ENCODE data around the gene SLC26A8.
A peak's percentile ranks its signal among the peaks of the same experiment; 100 is the strongest.
"Not testable (repeated sequence)": the region's sequence is repeated elsewhere in the genome, so short reads cannot be mapped to it uniquely, and the experiment has no call there.

The SLC26A8 gene

DNA sequence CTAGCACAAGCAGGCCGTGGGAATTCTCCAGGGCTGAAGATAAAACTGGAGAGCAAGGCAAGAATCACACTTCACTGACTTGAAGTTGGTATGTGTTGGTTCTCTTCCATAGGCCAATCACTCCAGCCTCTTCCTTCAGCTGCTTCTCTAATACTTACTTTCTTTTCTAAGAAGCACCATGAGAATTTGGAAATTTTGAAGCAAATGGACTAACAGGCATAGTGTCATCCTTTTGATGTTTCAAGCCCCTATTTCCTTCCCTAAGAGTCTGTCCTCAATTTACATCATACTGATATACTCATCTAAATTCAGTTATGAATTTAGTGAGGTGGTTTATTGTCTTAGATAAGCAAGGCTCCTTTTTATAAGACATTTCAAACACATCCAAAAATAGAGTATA, 24.0 kb downstream of the SLC26A8 start:
- no peak for DNase-seq

DNA sequence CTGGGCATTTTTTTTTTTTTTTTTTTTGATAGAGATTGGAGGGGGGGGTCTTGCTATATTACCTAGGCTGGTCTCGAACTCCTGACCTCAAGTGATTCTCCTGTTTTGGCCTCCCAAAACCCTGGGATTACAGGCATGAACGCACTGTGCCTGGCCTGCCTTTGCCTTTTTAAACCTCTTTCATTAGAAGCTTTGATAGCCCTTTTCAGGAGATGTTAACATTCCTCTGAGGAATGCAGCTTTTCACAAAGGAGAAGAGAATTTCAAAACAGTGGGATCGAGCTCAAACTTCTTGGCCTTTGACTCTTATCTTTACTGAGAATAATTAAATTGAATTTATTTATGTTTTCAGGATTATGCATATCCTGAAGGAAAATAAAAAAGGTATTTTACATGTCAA, 31.3 kb downstream of the SLC26A8 start:
- no peak for DNase-seq

DNA sequence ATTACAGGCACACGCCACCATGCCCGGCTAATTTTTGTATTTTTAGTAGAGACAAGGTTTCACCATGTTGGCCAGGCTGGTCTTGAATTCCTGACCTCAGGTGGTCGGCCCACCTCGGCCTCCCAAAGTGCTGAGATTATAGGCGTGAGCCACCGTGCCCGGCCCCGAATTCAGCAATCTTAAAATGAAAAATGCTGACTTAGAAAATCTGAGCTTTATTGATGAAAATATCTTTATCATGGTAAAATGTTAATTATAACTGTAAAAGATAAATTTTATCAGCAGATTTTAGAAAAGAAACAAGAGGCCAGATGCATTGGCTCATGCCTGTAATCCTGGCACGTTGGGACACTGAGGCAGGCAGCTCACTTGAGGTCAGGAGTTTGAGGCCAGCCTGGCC, 36.4 kb downstream of the SLC26A8 start:
- DNase-seq = not testable (repeated sequence)

DNA sequence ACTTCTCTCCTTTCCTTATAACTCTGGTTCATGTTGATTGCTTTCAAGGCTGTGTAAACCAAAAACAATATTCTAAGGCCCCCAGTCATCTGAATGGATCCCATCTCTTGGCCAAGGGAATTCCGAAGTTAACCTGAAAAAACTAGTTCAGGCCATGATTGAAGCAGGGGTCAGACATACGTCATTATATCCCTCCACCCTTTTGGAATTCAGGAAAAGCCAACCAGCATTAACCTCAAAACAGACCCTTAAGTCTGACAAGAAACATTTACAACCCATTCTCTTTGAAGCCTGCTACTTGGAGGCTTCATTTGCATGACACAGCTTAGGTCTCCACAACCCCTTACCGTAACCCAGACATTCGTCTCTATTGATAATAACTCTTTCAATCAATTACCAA, 39.7 kb downstream of the SLC26A8 start:
- DNase-seq = no peak

DNA sequence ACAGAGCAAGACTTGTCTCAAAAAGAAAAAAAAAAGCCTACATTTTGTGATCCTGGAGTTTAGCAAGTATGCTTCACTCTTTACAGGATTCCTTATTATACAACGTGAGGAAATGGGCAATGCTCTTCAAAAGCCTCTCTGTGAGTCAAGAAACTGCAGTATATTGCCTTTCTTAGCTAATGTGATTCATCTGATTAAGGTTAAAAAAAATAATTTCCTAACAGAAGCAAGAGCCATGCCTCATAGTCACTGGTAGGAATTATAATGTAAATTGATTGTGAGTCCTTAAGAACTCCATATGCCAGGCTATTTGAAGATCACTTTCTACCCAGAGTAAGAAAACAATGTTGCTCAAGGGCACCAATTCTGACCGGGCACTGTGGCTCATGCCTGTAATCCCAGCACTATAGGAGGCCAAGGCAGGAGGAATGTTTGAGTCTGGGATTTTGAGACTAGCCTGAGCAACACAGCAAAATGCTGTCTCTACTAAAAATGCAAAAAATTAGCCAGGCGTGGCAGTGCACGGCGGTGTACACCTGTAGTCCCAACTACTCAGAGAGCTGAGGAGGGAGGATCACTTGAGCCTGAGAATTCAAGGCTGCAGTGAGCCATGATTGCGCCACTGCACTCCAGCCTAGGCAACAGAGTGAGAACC, 43.3 kb downstream of the SLC26A8 start:
- DNase-seq = no peak

DNA sequence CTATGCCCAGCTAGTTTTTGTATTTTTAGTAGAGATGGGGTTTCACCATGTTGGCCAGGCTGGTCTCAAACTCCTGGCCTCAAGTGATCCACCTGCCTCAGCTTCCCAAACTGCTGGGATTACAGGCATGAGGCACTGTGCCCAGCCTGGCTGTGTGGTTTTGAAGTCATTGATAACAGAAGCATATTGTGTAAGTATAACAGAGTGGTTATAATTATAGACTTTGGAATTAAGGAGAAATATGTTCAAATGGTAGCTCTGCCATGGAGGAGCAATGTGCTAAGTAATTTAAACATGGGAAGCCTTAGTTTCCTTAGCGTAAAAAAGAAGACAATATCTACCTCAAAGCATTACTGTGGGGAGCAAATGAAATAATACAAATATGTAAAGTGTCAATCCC, 44.3 kb downstream of the SLC26A8 start:
- DNase-seq = not testable (repeated sequence)

DNA sequence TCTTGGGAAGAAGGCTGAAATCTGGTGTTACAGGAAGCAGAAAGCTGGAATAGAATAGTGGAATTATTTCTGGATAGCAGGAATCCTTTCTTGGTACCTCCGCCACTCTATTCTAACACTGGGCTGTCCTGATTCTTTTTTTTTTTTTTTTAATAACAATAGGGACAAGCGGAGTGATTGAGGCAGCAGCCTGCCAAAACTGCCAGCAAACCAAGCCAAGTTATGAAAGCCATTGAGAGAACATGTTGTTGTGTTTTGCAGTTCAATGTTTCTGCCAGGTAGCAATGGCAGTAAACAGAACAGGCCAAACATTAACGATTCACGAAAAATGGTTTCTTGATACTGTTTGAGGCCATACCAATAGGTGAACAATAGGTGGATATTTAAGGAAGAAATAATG, 47.1 kb downstream of the SLC26A8 start:
- no peak for DNase-seq

DNA sequence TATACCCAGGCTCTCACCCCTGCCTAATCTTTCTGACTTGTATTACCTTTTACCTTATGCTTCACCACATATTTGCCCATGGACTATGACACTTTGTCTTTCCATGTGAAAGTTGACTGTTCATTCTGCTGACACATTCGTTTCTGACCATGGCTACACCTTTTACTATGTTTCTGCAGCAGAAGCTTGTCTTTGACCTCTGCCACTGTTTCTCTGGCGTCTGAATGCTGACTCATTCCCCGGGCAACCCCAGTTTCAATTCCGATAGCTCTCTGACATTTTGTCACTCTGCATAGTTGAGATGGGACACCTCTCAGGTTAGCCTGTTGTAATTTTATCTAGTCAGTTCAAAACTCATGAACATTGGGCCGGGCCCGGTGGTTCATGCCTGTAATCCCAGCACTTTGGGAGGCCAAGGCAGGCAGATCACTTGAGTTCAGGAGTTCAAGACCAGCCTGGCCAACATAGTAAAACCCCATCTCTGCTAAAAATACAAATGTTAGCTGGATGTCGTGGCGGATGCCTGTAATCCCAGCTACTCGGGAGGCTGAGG, 50.7 kb downstream of the SLC26A8 start:
- peak; percentile 36 for DNase-seq

DNA sequence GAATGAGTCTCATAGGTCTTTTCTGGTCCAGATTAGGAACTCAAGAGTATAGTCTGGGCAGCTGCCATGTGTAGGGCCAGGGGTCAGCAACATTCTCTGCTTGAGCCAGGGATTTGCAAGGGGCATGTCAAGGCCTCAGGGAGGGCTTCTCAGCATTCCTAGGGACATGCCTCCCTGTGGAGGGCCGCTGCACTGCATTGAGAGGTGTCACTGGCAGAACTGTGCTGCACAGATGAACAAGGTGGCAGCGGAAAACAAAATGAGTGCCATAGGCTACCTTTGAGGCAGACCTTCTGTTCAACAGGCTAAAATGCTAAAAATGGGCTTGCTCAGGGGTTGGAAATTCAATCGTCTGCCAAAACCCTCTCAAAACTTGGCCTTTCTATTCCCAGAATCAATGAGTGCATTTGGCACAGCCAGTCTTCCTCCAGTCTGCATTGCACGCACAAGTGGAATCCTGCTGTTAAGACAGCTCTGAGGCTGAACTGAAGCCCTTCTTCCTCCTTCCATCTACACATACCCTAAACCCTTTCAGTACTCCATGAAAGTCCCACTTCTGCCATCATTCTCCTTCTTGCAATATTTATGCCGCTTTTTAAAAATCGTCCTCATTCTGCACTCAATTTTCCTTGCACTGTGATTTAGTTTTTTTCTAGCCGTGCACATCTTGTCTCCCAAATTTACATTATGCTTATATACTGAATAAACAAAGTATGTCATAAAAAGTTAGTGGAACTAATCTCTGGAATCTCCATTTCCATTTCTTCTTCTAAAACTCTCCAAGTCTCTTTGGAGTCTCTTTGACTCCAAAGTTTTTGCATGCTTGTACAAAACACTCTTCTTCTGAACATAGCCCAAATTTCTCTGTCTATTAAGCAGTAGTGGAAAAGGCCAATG, 51.7 kb downstream of the SLC26A8 start:
- DNase-seq = no peak

DNA sequence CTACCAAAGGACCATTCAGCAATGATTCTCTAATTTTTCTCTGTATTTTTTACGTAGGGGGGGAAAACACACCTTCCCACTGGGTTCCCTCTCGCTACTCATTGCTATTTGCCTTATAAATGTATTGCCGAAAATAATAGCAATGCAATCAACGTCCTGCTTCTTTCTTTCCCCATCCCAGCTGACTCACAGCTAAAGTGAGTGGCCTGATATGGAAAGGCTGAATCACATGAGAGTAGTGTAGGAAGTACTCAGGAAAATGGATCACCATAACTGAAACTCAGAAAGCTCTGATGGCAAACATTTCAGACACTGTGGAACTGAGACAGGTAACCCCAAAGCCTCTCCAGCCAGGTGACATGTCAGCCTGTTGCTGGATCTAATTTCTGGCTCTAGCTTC, 54.3 kb downstream of the SLC26A8 start:
- DNase-seq = no peak

DNA sequence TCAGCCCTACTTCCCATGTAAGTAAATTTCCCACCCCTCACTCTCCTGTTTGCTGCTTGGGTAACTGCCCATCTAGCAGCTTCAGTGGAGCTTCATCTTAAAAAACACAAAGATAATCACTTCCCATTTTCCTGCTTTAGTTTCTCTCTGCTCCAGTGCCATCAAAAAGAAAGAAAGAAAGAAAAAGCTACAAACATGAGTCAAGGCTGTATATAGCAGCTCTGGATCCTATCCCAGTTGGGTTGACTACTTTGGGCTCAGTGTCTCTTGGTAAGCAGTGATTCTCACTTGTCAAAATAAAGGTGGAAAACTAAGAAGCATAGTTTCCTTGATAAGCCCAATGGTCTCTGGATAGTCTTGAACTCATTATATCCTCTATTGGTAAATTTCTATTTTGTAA, 54.8 kb downstream of the SLC26A8 start:
- DNase-seq = no peak

DNA sequence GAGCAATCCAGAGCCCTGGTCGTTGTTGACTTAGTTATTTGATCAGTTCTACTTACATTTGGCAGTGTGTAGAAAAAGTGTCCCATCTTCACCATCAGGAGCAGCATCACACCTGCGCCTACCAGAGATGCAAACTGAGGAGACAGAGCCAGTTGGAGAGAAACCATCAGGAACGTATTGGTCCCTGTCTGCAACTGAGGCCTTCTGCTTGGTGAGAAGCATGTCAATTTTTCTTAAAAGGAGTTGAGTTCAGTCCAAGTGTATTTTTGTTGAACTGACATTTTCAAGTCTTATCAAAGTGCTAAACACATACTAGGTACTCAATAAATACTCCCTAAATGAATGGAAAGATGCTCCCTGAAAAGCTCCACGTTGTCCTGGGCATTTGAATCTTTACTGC, 55.6 kb downstream of the SLC26A8 start:
- DNase-seq = no peak

DNA sequence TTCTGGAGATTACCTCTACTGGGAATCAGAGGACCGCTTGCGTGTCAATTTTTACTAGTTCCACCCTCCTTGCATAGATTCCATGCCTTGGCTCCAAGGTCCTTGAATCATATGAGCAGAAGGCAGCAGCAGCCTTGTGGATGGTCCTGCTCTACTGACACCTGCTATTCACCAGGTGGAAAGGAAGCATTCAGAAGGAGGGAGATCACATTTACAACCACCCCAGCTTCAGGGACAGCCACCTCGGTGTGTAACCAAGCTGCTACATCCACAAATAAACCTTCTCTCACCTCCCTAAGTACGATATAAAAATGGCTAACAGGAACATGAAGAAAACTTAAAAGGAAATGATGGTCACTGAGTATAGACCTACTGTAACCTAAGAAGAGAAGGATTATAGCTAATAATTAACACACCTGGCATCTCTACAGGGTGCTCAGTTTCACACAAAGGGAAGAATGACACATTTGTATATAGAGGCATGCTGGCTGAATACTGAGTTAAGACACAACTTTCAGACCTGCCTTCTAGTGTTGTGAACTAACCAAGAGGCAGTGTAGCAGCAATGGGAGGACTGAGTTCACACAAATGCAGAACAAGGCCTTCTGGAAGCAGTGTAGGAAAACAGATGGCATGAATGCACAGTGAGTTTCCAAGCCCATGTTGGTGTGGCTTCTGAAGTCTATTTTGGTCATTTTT, 57.2 kb downstream of the SLC26A8 start:
- DNase-seq = no peak

DNA sequence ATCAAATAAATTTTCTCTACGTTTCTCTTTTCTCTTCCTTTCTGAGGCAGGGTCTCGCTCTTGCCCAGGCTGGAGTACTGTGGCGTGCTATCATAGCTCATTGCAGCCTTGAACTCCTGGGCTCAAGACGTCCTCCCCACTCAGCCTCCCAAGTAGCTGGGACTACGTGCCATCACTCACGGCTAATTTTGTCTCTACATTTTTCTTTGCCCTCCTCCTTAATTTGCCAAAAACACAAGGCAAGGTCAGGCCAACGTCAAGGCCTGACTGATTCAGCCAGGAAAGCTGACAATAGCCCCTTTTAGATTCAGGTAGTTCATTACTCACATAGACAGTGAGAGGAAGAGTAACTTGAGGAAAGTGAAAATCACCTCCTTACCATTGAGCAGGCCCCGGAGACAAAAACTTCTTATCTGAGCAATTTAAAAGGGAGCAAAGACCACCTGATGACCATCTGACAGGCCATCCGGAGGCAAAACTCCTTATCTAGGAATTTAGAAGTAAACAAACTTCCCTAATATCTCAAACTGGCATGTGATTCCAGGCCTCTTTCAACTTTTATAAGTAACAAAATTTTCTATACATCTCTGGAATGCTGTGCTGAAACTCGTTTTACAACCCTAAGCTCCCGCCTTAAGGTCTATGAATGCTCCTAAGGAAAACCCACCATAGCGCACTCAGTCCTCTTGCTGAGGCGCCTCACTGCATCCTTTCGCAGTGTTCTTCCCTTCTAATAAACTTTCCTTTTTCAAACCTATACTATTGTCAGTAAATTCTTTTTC, 61.5 kb downstream of the SLC26A8 start:
- DNase-seq = no peak

DNA sequence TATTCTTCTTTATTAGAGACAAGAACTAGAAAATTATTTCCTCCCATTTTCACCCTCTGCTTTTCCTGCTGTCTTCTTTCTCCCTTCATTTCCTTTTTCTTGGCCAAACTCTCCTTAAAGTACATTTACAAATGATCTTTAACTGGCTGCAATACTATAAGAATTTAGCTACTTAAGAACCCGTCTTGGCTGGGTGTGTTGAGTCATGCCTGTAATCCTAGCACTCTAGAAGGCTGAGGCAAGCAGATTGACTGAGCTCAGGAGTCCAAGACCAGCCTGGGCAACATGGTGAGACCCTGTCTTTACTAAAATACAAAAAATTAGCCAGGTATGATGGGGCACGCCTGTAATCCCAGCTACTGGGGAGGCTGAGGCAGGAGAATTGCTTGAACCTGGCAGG, 64.3 kb downstream of the SLC26A8 start:
- DNase-seq = no peak

DNA sequence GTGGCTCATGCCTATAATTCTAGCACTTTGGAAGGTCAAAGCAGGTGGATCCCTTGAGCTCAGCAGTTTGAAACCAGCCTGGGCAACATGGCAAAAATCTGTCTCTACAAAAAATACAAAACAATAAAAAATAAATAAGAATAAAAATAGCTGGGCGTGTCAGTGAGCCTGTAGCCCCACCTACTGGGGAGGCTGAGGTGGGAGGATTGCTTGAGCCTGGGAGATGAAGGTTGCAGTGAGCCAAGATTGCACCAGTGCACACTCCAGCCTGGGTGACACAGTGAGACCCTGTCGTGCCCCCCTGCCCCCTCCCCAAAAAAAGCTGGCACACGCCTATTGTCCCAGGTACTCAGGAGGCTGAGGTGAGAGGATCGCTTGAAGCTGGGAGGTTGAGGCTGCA, 68.5 kb downstream of the SLC26A8 start:
- no peak for DNase-seq

DNA sequence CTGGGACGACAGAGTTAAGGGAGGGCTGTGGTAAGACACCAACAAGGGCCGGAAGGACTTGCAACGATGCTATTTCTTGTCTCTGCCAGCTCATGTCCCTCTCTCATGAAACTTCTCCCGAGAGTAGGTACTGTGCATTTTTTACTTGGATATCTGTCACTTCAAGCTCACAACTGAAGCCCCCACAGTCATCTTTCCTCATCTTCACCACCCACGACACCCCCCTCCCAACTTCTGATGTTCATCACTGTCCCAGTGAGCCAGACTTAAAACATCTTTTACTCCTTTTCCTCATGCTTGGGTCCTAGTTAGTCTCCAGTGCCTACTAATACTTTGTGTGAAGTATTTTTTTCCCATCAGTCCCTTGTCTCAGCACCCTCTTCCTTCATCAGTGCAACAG, 68.9 kb downstream of the SLC26A8 start:
- no peak for DNase-seq

DNA sequence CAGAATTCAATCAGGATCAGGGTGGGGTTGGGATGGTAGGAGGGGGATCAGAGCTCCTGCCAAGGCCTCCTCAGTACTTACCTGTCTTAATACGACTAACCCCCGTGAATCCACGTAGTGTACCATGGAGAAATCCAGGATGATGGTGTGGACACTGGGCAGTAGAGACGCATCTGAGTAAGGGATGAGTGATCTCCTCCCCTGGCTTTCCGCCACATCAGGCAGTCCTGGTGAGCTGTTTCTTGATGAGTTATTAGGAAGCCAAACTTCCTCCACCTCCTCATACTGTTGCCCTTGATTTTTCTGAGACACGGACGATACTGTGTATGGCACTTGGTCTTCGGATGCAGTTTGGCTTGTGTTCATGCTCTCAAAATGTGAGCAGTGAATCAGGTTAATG, 69.4 kb downstream of the SLC26A8 start:
- no peak for DNase-seq

DNA sequence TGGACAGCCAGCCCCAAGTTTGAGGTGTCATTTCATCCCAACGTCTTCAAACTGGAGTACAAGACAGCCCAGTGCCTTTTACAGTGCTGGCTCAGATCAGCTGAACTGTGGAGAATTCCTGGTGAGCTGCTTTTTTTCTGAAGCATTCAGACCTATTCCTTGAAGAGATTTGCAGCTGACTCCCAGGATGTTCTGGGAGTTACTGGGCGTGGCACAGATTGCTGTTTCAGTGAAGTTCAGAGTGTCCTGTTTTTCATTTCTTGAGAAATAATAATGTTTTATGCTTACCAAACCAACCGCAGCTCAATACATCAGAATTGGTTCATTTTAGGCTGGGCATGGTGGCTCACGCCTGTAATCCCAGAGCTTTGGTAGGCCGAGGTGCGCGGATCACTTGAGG, 70.1 kb downstream of the SLC26A8 start:
- DNase-seq = no peak

DNA sequence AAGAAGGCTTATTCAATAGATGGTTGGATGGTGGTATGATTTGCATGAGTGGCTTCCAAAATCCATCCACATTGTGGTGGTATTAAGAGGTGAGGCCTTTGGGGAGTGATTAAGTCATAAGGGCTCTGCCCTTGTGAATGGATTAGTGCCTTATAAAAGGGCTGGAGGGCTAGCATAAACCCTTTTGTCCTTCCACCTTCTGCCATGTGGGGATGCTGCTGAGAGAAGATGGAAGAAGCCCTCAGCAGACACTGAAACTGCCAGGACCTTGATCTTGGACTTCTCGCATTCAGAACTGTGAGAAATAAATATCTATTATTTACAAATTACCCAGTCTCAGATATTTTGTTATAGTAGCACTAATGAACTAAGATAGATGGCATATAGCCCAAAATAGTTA, 75.7 kb downstream of the SLC26A8 start:
- peak; percentile 19 for DNase-seq

DNA sequence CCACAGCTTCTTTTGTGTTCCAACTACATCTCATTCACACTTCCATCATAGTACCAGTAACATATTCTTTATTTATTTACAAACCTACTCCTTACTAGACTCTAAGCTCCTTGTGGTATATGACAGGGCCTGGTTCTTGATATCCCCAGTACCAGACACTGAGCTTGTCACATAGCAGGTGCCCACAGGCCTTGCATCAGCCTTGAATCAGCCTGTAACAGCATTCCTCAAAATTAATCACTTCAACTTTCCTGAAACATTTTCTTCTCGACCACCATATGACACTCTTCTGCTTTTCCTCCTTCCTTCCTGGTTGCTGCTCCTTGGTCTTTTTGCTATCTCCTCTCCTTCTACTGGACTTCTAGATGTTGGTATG, 78.8 kb downstream of the SLC26A8 start:
- peak; percentile 2 for DNase-seq

DNA sequence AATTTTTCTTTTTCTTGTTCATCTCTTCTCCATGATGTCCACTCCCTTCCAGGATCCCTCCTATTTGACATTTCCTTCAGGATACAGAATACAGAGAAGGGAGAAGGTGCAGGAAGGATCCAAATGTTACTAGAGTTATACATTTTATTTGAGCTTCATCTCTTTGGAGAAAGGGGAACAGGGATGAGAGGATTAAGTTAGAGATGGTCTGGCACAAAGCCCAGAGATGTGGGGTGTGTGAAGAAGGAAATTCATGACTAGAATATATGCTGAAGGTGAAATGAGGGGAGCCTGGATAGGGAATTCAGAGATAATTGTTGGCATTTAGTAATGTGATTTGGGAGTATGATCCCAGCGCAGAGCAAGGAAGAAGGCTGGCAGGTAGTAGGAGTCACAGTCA, 81.1 kb downstream of the SLC26A8 start:
- peak; percentile 45 for DNase-seq

DNA sequence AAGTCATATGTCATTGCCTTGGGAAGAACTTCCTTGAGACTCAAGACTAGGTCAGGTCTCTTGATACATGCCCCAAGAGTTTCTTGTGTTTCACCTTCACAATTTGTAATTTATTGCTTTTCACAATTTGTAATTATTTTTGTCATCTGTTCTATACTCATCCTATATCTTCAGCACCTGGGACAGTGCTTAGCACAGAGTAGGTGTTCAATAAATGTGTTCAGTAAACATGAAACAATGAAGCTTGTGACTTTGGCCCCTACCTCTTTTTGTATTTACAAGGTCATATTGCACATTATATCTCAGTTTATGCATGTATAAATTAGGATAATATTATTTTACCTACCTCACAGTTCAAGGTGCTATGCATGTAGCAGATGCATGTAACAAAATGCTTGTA, 82.1 kb downstream of the SLC26A8 start:
- no peak for DNase-seq

All from MV-4-11 (cell line).